Mucosa of descending colon (tissue), 3 donors: ENCODE data around the gene PRSS36. TPM values are rescaled to one million over a fixed set of nuclear protein-coding genes. Genes with fewer than 3 reads are reported as not detected.
"Not testable (repeated sequence)": the region's sequence is repeated elsewhere in the genome, so short reads cannot be mapped to it uniquely, and the experiment has no call there.

Experiments used
- ATAC-seq: fragments of 200-7000 bp; cut with Tn5 transposase; one replicate; pipeline ENCODE4 v1.9.1; 2020; ENCODE audit warnings: mild to moderate bottlenecking, moderate library complexity
- DNase-seq, 3 donors: peaks; one replicate each; pipeline ENCODE4 v3.0.0-alpha.2; 2020
- H3K36me3 ChIP-seq: fragments of 200-600 bp; one replicate; pipeline ENCODE4 v1.8.0; 2021; ENCODE audit warnings: low read depth, mild to moderate bottlenecking
- H3K4me1 ChIP-seq: fragments of 200-600 bp; one replicate; pipeline ENCODE4 v1.8.0; 2021; ENCODE audit warnings: low read depth, mild to moderate bottlenecking
- H3K4me3 ChIP-seq: fragments of 200-600 bp; one replicate; pipeline ENCODE4 v1.8.0; 2021; ENCODE audit warnings: mild to moderate bottlenecking
- H3K9me3 ChIP-seq: fragments of 200-600 bp; one replicate; pipeline ENCODE4 v1.8.0; 2021; ENCODE audit warnings: mild to moderate bottlenecking
- intact Hi-C, 2 donors: fragments of 100-400 bp; cut with DNase I in 1 of 2; cut with micrococcal nuclease in 1 of 2; formaldehyde crosslinking; loops; one replicate each; pipeline versions ENCODE4 v1.11.0 to v1.11.1; 2022; cut with DNase I, micrococcal nuclease
- long read RNA-seq, 2 donors: library from polyadenylated mRNA; unstranded; transcript quantifications; one replicate each; pipeline ENCODE4 v2.0.0, GENCODE V29; 2019 to 2021
- total RNA-seq, 3 donors: library from RNA; stranded (reverse); fragmentation: NEBNext Ultra II Directional in 2 of 3; extraction: Animal tissue kit (Norgen Biotek cat#: 25700) in 2 of 3; gene quantifications; one replicate each; pipeline versions ENCODE4 v1.2.1 to v1.2.4, GENCODE V29; 2021 to 2023
- TF ChIP-seq, protein P1 (sequence below): fragments of 200-600 bp; IDR thresholded peaks from one replicate; pipeline ENCODE4 v1.8.0; 2022; ENCODE audit warnings: antibody characterized with exemption, mild to moderate bottlenecking
- donor health status: DM: no; HTN: no; CAD: no; lungs with moderate emphysema.
- donor health status: DM: no; HTN: no; CAD: no.
- donor health status: DM: no; HTN: yes; CAD: no.

The PRSS36 gene
- total RNA-seq, result 10 to 100 TPM in 1 of 3 donors, 1 to 10 TPM in 2; 8.2 to 10.2 (median 9.5) TPM
- long read RNA-seq, donor 1, partial matches to known transcripts, result 3 of 12 reads
- long read RNA-seq, donor 1, other reads (novel, unspliced or antisense), result 8 of 12 reads
- long read RNA-seq, donor 2, partial matches to known transcripts, result 1 of 3 reads
- long read RNA-seq, donor 2, other reads (novel, unspliced or antisense), result 2 of 3 reads

DNA sequence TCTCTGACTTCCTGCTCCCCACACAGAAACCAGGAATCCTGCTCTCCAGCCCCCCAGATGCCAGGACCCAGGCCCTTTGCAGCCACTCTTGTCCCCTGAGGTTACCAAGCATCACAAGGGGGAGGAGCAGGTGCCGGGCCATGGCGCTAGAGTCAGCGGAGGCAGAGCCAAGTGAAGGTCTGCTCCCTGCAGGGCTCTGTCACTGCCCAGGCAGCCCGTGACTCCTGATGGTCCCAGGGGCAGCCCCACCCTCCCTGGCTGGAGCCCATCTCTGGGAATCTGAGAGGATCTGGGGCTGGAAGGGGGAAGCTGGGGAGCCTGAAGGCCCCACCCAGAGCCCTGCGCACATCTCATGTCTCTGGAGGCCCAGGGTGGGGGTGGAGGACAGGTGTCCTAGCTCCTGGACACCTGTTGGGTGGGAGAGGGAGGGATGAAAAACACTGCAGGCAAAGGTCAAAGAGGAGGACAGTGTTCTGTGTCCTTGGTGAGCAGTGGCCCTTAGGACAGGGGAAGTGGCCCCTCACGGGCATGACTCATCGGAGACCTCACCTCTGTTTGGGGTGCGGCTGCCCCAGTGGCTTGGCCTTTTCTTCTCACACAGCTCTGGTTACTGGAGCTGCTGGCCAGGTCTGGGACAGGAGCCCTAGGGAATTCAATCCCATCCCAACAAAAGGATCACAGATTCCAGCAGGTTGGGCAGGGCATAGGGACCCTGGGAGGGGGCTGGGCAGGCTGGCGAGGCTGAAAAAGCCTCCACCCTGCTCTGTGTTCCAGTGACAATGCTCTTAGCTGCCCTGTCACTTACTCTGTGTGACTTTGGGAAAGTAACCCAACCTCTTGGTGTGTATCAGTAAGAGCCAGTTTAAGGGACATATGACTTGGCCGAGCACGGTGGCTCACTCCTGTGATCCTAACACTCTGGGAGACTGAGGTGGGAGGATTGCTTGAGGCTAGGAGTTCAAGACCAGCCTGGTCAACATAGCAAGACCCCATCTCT, at the start of gene PRSS36:
Gene PRSS36 (minus strand): TSS at position 173 of the 997 bp plus-strand sequence. CDS start 31 bp downstream, at position 142.
- Histone ChIP-seq H3K36me3 (no peaks in the 10 kb centered on the region), H3K4me1 (no peaks in the 10 kb centered on the region), H3K4me3 (no peak within 1 kb of the TSS), H3K9me3 (no peaks in the 10 kb centered on the region)
- intact Hi-C loops, result loop anchor here in 1 of 2 donors (10.0 kb wide), 1 partner anchor 165 kb away; the partner anchor contains the start of gene HSD3B7
- DNase-seq (no peak), ATAC-seq (peak; percentile 12)
- TF ChIP-seq, protein P1, sequence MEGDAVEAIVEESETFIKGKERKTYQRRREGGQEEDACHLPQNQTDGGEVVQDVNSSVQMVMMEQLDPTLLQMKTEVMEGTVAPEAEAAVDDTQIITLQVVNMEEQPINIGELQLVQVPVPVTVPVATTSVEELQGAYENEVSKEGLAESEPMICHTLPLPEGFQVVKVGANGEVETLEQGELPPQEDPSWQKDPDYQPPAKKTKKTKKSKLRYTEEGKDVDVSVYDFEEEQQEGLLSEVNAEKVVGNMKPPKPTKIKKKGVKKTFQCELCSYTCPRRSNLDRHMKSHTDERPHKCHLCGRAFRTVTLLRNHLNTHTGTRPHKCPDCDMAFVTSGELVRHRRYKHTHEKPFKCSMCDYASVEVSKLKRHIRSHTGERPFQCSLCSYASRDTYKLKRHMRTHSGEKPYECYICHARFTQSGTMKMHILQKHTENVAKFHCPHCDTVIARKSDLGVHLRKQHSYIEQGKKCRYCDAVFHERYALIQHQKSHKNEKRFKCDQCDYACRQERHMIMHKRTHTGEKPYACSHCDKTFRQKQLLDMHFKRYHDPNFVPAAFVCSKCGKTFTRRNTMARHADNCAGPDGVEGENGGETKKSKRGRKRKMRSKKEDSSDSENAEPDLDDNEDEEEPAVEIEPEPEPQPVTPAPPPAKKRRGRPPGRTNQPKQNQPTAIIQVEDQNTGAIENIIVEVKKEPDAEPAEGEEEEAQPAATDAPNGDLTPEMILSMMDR, result no peak

DNA sequence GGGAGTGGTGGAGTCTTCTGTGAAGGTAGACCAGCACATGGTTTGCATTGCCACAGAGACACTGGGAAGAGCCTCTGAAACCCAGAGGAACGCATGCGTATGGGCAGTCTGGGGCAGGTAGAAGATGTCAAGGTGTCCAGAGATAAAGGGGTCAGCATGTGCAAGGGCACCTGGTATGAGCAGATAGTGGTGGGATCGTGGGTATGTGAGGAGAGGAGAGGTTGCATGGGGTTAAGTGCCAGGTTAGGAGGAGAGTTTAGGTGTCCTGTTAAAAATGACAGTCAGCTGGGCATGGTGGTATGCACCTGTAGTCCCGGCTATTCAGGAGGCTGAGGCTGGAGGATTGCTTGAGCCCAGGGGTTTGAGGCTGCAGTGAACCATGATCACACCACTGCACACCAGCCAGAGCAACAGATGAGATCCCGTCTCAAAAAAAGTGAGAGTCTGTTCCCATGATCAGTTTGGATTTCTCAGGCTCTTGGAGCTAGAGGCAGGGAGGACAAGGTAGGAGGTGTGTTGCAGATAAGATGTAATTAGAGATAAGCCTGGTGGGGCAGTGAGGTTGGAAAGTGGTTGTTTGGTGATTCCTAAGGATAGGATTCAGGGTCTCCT, 49.7 kb upstream of the PRSS36 start:
- no peak for ATAC-seq
- intact Hi-C loops, result no loop called here
- Histone ChIP-seq H3K36me3 (no peaks in the 10 kb centered on the region), H3K4me3 (no peak overlapping the region), H3K9me3 (no peaks in the 10 kb centered on the region), H3K4me1 (peaks cover 22% of the 10 kb centered on the region)
- TF ChIP-seq, protein P1, result no peak
- DNase-seq, result no peak

DNA sequence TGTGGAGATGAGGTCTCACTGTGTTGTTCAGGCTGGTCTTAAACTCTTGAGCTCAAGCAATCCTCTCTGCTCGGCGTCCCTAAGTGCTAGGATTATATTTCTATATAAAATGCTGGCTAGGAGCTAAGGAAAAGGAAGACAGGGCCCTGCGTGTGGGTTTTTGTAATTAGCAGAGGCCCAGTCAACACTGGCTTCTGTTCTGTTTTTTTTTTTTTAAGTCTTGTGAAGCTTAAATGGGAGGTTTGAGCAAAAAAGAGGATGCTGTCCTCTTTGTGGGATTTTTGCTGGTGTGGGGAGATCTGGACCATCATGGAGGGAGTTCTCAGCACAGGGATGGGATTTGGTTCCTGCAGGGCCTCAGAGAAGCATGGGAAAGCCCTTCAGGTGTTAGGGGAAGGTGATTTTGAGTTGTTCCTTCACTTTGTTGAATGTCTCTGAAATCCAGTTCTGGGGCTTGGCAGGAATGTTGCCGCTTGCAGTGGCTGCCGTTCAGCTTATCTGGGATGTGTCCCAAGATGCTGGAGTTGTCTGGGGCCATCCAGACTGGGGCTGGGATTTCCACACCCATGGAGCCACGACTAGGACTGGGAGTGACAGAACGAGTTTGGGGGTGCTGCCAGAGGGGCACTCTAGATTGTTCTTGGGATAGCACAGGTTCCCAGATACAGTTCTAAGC, 48.5 kb upstream of the PRSS36 start:
- intact Hi-C loops, result no loop called here
- H3K36me3 ChIP-seq, result no peaks in the 10 kb centered on the region
- DNase-seq (no peak), ATAC-seq (no peak)
- peaks cover 22% of the 10 kb centered on the region for H3K4me1 ChIP-seq
- TF ChIP-seq, protein P1, result no peak
- no peak overlapping the region for H3K4me3 ChIP-seq
- no peaks in the 10 kb centered on the region for H3K9me3 ChIP-seq

DNA sequence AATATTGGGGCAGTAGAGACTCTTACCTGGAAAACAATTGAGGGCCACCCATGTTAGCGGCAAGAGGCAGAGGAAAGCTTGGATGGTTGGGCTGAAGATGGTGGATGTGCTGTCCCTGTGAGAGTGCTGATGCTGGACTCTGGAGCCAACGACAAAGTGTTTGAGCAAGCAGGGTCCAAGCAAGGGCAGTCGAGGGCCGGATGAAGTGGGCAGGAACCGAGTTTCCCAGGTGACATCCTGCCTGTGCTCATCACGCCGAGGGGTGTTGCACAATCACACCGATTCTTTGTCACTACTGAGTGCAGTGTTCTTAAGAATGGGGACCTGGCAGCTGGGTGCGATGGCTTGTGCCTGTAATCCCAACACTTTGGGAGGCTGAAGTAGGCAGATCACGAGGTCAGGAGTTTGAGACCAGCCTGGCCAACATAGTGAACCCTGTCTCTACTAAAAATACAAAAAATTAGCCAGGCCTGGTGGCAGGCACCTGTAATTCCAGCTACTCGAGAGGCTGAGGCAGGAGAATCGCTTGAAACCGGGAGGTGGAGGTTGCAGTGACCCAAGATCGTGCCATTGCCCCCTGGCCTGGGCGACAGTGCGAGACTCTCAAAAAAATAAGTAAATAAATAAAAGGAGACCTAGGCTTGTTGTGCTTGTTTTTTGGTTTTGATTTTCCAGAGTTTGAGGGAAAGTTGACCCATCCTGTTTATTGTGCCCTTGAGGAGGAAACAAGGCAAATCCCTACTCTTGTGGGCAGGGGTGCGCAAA, 46.6 kb upstream of the PRSS36 start:
- ATAC-seq (no peak), DNase-seq (no peak)
- Histone ChIP-seq H3K4me3 (no peak overlapping the region), H3K4me1 (peaks cover 17% of the 10 kb centered on the region), H3K36me3 (peaks cover 3% of the 10 kb centered on the region), H3K9me3 (no peaks in the 10 kb centered on the region)
- TF ChIP-seq, protein P1, result no peak
- intact Hi-C loops, result no loop called here

DNA sequence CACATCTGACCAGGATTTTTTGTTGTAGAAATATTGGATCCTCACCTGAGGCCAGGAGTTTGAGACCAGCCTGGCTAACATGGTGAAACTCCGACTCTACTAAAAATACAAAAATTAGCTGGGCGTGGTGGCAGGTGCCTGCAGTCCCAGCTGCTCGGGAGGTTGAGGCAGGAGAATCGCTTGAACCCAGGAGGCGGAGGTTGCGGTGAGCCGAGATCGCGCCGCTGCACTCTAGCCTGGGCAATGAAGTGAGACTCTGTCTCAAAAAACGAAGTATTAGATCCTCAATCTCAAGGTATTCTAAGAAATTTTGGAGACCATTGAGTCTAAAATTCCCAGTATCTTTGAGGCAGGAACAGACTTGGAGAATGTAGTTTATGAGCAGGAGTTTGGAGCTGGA, 46.0 kb upstream of the PRSS36 start:
- H3K4me3 ChIP-seq, intact Hi-C loops, DNase-seq, H3K36me3 ChIP-seq, ATAC-seq, H3K9me3 ChIP-seq: not testable (repeated sequence)
- peaks cover 11% of the 10 kb centered on the region for H3K4me1 ChIP-seq
